Neural cell (in vitro differentiated cells): ENCODE measurements around the gene CD300C. TPM values are rescaled to one million over a fixed set of nuclear protein-coding genes. Genes with fewer than 3 reads are reported as not detected.

Experiments used
- H2AFZ ChIP-seq: fragments of 200-600, 300-800 bp; sonication (generic), shearing (Covaris generic); 2 replicates; pipeline ENCODE4 v1.6.0; 2014; ENCODE audit warnings: low read depth, mild to moderate bottlenecking, antibody characterized with exemption, low read length, moderate library complexity
- H3F3A ChIP-seq: fragments of 200-600 bp; shearing (Covaris generic); 2 replicates; pipeline ENCODE4 v1.6.1; 2016; ENCODE audit warnings: mild to moderate bottlenecking, moderate library complexity, mixed read lengths, antibody characterized with exemption, low read length; ENCODE audit not compliant: insufficient read depth, poor library complexity, severe bottlenecking
- H3K27ac ChIP-seq: fragments of 200-600, 300-800 bp; sonication (generic), shearing (Covaris generic); 2 replicates; pipeline ENCODE4 v1.5.1; 2014; ENCODE audit warnings: mild to moderate bottlenecking, low read length, moderate library complexity
- H3K27me3 ChIP-seq: fragments of 300-800, 200-600 bp; sonication (generic), shearing (Covaris generic); 2 replicates; pipeline ENCODE4 v1.6.0; 2014; ENCODE audit warnings: mild to moderate bottlenecking, low read depth, low read length, moderate library complexity; ENCODE audit not compliant: insufficient read depth
- H3K36me3 ChIP-seq: fragments of 300-800, 200-600 bp; sonication (generic), shearing (Covaris generic); 2 replicates; pipeline ENCODE4 v1.5.1; 2014; ENCODE audit warnings: mild to moderate bottlenecking, antibody characterized with exemption, low read length, moderate library complexity; ENCODE audit not compliant: insufficient read depth
- H3K4me2 ChIP-seq: fragments of 300-800, 200-600 bp; sonication (generic), shearing (Covaris generic); 2 replicates; pipeline ENCODE4 v1.6.0; 2014; ENCODE audit warnings: mild to moderate bottlenecking, low read length
- H3K4me3 ChIP-seq: fragments of 300-800, 200-600 bp; sonication (generic), shearing (Covaris generic); 2 replicates; pipeline ENCODE4 v1.5.1; 2014; ENCODE audit warnings: mild to moderate bottlenecking, low read length, moderate library complexity
- H3K79me2 ChIP-seq: fragments of 200-600 bp; shearing (Covaris generic); replicated peaks from 2 replicates; pipeline ENCODE4 v1.6.0; 2014; ENCODE audit warnings: mild to moderate bottlenecking, low read length, moderate library complexity; ENCODE audit not compliant: insufficient read depth
- H3K9ac ChIP-seq: fragments of 300-800, 200-600 bp; sonication (generic), shearing (Covaris generic); 2 replicates; pipeline ENCODE4 v1.6.1; 2016; ENCODE audit warnings: mild to moderate bottlenecking, low read length, mixed read lengths
- H3K9me2 ChIP-seq: fragments of 200-600 bp; shearing (Covaris generic); 2 replicates; pipeline ENCODE4 v1.6.1; 2016; ENCODE audit warnings: mild to moderate bottlenecking, low read length, mixed read lengths; ENCODE audit not compliant: insufficient read depth
- H3K9me3 ChIP-seq: fragments of 200-600, 300-800 bp; sonication (generic), shearing (Covaris generic); 2 replicates; pipeline ENCODE4 v1.6.1; 2016; ENCODE audit warnings: mild to moderate bottlenecking, mixed run types, low read length, moderate library complexity, mixed read lengths
- H4K20me1 ChIP-seq: fragments of 200-600 bp; shearing (Covaris generic); 2 replicates; pipeline ENCODE4 v1.6.1; 2016; ENCODE audit warnings: mild to moderate bottlenecking, mixed run types; ENCODE audit not compliant: insufficient read depth
- CTCF ChIP-seq: fragments of 450-650 bp; IDR thresholded peaks from 2 replicates; pipeline ENCODE4 v1.5.1; 2014; ENCODE audit warnings: antibody characterized with exemption, mild to moderate bottlenecking, moderate library complexity; ENCODE audit not compliant: poor library complexity, severe bottlenecking
- EP300 ChIP-seq: fragments of 450-650 bp; conservative IDR thresholded peaks from 2 replicates; pipeline ENCODE4 v1.6.1; 2014; ENCODE audit warnings: antibody characterized with exemption, mild to moderate bottlenecking, moderate library complexity; ENCODE audit not compliant: poor library complexity, severe bottlenecking
- EZH2 ChIP-seq: fragments of 200-600, 300-800 bp; shearing (Covaris generic), sonication (generic); IDR thresholded peaks from 2 replicates; pipeline ENCODE4 v1.6.1; 2014; ENCODE audit warnings: antibody characterized with exemption, low read length, borderline replicate concordance, mild to moderate bottlenecking; ENCODE audit not compliant: insufficient read depth, poor library complexity, severe bottlenecking
- MXI1 ChIP-seq: fragments of 450-650 bp; conservative IDR thresholded peaks from 2 replicates; pipeline ENCODE4 v1.6.1; 2014; ENCODE audit warnings: antibody characterized with exemption, mild to moderate bottlenecking; ENCODE audit not compliant: poor library complexity, severe bottlenecking
- POLR2AphosphoS5 ChIP-seq: IDR thresholded peaks from 2 replicates; pipeline ENCODE4 v1.6.1; 2012
- RAD21 ChIP-seq: fragments of 450-650 bp; conservative IDR thresholded peaks from 2 replicates; pipeline ENCODE4 v1.6.1; 2014; ENCODE audit warnings: antibody characterized with exemption, mild to moderate bottlenecking, moderate library complexity
- REST ChIP-seq: IDR thresholded peaks from 2 replicates; pipeline ENCODE4 v1.6.1; 2012; ENCODE audit warnings: borderline replicate concordance
- SMC3 ChIP-seq: fragments of 450-650 bp; conservative IDR thresholded peaks from 2 replicates; pipeline ENCODE4 v1.6.1; 2014; ENCODE audit warnings: antibody characterized with exemption, mild to moderate bottlenecking, moderate library complexity; ENCODE audit not compliant: poor library complexity
- TAF1 ChIP-seq: IDR thresholded peaks from 2 replicates; pipeline ENCODE4 v1.6.1; 2012; ENCODE audit warnings: low read depth
- polyA plus RNA-seq: library from polyadenylated mRNA; depleted of rRNA; stranded (reverse); fragments of >200 nt; gene quantifications from 2 replicates; pipeline ENCODE4 v1.2.3, GENCODE V29; 2014

CD300C gene
- polyA plus RNA-seq, 1 donor from 2014 or later: not detected

- Histone ChIP-seq H3K9me3 (no peaks in the 10 kb centered on the region), H4K20me1 (no peaks in the 10 kb centered on the region), H3K9me2 (no peaks in the 10 kb centered on the region), H3K4me2 (no peak overlapping the region), H3F3A (no peaks in the 10 kb centered on the region), H3K4me3 (no peak overlapping the region), H3K9ac (no peak overlapping the region), H3K36me3 (no peaks in the 10 kb centered on the region), H3K79me2 (no peaks in the 10 kb centered on the region), H2AFZ (no peak overlapping the region), H3K27me3 (no peaks in the 10 kb centered on the region), H3K27ac (no peak overlapping the region)
- TF ChIP-seq POLR2AphosphoS5 (no peak), REST (no peak), TAF1 (no peak), SMC3 (no peak), CTCF (no peak), EZH2 (no peak), EP300 (no peak), MXI1 (no peak), RAD21 (no peak)
Measured at GRCh38 chr17:74568106-74568873, 22.4 kb upstream of the CD300C start.

GRCh38 chr17:74567397-74567796 is 21.5 kb upstream of the CD300C start, which contains the start of gene CD300H:
TSS of gene CD300H (minus strand) at chr17:74567509.
- Histone ChIP-seq H3K36me3 (no peaks in the 10 kb centered on the region), H4K20me1 (no peaks in the 10 kb centered on the region), H3K9me3 (no peaks in the 10 kb centered on the region), H3K79me2 (no peaks in the 10 kb centered on the region), H3K27ac (no peak within 1 kb of the TSS), H3K27me3 (no peaks in the 10 kb centered on the region), H3F3A (no peaks in the 10 kb centered on the region), H3K9ac (no peak within 1 kb of the TSS), H3K9me2 (no peaks in the 10 kb centered on the region), H3K4me2 (no peak within 1 kb of the TSS), H2AFZ (no peak within 1 kb of the TSS), H3K4me3 (no peak within 1 kb of the TSS)
- TF ChIP-seq SMC3 (no peak), REST (no peak), TAF1 (no peak), POLR2AphosphoS5 (no peak), RAD21 (no peak), CTCF (no peak), MXI1 (no peak), EP300 (no peak), EZH2 (no peak)
